GM19324 (cell line): ENCODE results near the gene KCNMB2.
"Not testable (repeated sequence)": the region's sequence is repeated elsewhere in the genome, so short reads cannot be mapped to it uniquely, and the experiment has no call there.

Experiments
- ATAC-seq: cut with Tn5 transposase; IDR thresholded peaks from one replicate; pipeline ENCODE4 v1.9.1; 2021; ENCODE audit warnings: mild to moderate bottlenecking, moderate library complexity; ENCODE audit not compliant: unreplicated experiment, low FRiP score

KCNMB2 gene

DNA sequence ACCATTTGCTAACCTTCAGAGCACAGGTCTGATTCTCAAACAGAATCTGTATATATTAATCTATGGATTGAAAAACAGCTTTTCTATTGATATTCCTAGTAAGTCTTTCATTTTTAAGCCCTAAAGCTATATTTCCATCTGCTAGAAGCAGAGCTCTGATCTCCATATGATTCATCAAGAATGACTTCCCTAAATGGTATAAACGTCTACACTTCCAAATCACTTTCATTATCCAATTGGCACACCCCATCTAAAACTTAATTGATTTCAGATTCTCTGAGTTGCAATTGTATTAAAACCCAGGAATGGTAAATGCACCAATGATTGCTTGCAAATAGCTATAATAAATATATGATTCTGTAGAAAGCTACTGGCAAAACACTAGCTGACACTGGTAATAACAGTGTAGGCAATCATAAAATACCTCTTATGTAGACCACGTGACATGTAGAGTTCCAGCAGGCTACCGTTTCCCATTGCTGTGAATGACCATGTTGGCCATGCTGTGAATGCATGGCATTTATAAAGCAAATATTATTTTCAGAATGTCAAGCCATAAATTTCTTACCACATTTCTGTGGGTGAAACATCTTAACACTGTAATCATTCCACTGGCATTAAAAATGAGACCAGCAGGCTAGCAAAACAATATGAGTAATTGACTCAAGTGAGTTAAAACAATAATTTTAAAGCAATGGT is 309.3 kb downstream of the KCNMB2 start:
- no peak for ATAC-seq

DNA sequence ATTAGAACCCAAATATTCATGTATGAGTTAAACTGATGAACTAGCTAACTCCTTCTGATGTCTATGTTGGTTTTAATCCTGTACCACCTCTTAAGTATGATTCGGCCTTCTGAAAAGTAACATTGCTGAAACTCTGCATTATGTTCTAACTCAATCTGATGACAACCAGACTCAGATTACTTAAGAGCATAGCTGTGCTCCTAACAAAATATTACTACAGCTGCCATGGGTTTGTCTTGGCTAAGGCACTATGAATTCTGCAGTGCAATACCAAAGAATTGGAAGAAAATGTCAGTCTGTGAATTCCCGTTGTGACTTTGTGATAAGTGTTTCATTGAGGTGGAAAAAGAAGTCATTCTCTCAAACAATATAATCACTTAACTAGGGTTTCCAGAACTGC is 311.0 kb downstream of the KCNMB2 start:
- ATAC-seq: no peak

DNA sequence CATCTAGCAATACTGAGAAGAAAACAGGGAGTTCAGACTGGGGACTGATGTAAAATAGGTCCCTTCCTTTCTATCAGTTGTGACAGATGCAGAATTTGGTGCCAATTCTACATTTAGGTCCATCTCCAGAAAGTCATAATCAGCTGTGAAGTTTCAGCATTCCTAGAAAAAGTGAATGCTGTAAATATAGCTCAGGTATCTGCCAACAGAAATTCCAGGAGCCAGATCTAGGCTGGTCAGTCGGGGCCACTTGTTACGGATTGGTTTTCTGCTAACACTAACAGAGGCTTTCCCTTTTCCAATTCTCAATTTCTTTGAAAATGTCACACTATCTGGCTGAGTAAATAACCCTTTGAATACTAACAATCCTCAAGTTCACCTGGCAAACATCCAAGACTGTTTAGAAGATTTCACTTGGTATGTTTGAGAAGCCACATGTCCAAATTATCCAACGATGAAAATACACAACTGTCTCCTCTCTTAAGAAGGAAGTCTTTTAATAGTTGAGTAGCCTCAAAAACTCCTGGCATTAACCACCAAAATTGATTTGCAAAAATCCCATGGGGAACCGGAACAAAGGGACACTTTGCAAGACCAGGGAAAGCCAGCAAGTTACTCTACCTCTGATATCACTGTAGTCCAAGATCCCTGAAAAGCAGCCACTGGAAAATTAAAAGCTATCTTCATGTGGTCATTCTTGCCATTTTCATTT is 313.1 kb downstream of the KCNMB2 start:
- no peak for ATAC-seq

DNA sequence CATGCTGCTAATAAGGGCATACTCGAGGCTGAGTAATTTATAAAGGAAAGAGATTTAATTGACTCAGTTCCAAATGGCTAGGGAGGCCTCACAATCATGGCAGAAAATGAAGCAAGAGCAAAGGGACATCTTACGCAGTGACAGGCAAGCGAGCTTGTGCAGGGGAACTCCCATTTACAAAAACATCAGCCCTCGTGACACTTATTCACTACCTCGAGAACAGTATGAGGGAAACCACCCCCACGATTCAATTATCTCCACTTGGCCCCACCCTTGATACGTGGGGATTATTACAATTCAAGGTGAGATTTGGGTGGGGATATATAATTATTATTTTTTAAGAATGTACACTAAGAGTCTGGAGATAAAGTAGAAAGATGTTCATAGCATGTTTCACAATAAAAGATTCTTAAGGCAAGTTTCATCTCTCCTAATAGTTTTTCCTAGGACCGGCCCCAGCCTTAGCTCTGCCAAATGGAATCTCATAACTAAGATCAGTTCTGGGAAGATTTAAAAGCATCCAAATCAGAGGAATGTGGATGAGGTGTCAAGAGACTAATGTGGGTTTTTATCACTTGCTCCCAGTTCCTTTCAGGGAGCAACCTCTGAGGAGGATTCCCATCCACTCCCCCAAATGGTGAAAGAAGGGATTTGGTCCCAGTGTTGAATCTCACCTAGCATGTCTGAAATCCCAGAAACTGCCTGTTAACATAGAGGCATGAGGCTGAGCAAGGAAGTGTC is 314.4 kb downstream of the KCNMB2 start:
- ATAC-seq: no peak

DNA sequence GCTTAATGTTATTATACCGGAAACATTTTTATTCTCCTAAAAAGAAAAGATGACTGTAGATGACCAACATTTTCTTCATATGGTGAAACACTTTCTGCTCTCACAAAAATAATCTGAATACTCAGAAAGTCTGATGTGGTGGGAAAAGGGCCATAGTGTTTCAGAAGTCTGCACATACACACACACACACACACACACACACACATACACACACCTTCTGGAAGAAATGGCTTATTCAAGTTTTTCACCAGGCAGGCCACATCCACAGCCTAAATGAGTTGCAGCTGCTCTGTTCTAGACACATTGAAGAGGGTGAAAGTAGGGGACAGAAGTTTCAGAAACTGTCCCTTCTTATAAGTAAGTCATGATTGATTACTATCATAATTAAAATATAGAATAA is 315.3 kb downstream of the KCNMB2 start:
- ATAC-seq: no peak

DNA sequence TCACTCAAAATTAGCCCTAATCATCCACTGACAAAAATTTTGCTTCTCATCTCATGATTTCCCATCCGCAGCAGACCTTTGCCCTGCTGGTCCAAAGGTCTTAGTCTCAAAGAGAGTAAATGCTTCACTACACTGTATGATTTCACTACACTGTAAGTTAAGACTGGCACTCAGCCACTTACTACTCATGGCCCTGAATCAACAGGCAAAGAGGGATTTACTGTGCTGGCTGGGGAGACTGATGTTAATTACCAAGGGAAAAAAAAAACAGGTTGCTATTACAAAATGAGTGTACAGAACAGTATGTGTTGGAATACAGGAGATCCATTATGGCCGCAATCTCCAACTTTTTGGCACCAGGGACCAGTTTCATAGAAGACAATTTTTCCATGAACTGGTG is 320.6 kb downstream of the KCNMB2 start:
- no peak for ATAC-seq

DNA sequence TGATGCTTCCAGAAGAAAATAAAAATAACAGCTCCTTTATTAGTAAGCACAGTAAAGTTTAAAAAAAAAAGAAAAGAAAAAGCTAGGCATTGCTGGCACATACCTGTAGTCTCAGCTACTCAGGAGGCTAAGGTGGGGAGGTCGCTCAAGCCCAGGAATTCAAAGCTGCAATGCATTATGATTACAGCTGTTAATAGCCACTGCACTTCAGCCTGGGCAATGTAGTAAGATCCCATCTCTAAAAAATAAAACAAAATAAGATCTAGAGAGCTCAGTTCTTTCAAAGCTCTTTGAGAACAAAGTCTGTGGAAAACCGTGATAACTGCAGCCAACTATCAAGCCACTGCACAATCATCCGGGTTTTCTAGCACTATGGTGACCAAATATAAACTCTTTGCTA is 323.1 kb downstream of the KCNMB2 start:
- no peak for ATAC-seq

DNA sequence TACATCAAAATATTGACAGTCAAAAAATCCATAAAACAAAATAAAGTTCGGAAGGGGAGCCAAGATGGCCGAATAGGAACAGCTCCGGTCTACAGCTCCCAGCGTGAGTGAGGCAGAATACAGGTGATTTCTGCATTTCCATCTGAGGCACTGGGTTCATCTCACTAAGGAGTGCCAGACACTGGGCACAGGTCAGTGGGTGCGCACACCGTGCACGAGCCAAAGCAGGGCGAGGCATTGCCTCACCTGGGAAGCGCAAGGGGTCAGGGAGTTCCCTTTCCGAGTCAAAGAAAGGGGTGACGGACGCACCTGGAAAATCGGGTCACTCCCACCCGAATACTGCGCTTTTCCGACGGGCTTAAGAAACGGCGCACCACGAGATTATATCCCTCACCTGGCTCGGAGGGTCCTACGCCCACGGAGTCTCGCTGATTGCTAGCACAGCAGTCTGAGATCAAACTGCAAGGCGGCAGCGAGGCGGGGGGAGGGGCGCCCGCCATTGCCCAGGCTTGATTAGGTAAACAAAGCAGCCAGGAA is 323.7 kb downstream of the KCNMB2 start:
- ATAC-seq: not testable (repeated sequence)

DNA sequence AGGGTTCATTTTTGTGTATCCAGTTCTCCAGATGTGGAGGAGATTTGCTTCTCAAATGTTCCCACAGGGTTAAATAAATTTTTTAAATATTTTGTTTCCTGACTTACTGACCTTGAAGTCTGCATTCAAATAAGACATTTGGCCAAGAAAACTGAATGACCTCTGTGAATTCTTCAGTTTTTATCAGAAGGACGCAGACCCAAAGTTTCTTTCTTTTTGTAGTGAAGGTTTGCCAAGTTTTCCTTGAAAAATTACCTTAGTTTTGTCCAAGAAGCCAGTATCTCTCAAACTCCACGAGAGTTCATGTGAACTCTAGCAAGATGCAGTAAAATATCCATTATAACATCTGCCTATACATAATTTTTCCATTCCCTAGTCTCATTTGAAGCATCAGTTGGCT is 332.4 kb downstream of the KCNMB2 start:
- ATAC-seq: no peak

DNA sequence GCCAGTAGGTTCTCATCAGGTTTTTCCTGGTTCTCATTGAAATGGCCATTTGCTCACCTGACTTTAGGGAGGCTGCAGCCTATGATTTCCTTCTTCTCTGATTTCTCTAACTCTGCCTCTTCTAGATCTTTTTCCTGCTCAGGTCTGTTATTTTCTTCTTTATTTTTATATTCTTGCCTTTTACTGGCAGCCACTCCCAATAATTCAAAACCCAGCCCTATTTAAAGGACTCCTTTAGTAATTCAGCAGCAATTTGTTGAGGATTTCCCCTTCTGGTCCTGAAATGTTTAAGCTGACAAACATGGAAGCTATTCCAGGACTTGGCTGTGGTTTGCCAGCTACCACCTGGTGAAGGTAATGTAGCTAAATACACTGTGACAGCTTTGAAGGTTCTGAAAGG is 333.8 kb downstream of the KCNMB2 start:
- ATAC-seq: no peak

DNA sequence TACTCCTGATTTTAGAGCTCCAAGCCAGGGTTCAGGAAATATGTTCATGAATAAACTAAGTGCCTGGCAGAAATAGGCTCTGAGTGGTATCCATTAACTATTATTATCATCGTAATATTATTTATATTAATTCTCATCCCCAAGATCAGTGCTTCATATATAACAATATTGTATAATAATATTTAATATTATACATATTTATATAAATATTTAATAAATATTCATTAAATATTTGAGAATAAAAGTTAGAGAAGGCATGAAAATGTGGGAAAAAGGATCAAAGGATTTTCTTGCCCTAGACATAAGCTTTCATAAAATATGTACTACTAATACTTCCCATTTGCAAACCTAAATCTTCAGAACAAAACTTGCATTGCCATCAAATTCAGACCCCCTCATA is 338.9 kb downstream of the KCNMB2 start:
- no peak for ATAC-seq

DNA sequence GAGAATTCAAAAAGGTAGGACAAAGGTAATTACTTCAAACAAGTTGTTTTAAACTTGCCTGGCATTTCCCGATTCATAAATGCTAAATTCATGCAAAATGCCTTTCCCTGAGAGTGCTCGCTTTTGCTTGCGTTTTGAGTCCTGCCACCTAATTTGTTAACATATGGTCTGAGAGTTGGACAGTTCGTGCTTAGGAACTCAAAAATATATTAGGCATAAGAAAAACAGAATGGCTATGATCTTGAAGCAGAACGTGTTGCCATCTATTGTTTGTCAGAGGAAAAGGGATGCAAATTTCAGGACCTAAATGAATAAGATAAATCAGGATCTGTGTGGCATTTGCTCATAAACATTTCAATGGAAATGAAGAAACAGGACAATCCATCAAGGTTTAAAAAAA is 339.6 kb downstream of the KCNMB2 start:
- ATAC-seq: no peak

DNA sequence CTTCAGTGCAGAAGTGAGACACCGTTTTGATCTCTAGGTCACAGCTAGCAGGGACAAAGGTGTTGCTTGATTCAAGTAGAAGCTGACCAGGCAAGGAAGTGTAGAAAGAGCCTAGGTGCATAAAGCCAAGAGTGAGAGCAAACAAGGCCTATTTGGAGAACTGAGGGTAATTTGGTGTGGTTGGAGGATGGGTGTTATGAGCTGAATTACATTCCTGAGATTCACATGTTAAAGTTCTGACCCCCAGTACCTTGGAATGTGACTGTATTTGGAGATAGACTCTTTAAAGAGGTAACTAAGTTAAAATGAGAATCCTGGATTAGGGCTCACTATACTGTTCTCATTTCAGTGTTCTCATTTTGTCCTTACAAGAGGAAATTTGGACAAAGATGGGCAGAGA is 344.0 kb downstream of the KCNMB2 start:
- no peak for ATAC-seq
